OCI-LY3 (cell line): ENCODE data around the gene NNT.

Experiments used
- H2AFZ ChIP-seq: fragments of 200-600, 300-600 bp; shearing (Covaris generic); 2 replicates; pipeline ENCODE4 v1.6.0; 2014; ENCODE audit warnings: antibody characterized with exemption, low read depth, low read length
- H3K27ac ChIP-seq: fragments of 200-600, 300-600 bp; sonication (generic); 2 replicates; pipeline ENCODE4 v1.5.1; 2014; ENCODE audit warnings: mild to moderate bottlenecking, low read length, moderate library complexity, mixed read lengths
- H3K27me3 ChIP-seq: fragments of 200-600, 300-600 bp; sonication (generic); 2 replicates; pipeline ENCODE4 v1.6.1; 2014; ENCODE audit warnings: low read depth, low read length, mixed read lengths
- H3K36me3 ChIP-seq: fragments of 200-600, 300-600 bp; sonication (generic); replicated peaks from 2 replicates; pipeline ENCODE3; 2014; ENCODE audit warnings: low read depth, low read length, mixed read lengths
- H3K4me1 ChIP-seq: fragments of 300-600, 200-600 bp; sonication (generic); 2 replicates; pipeline ENCODE4 v1.6.1; 2014; ENCODE audit warnings: low read length, mixed read lengths
- H3K4me2 ChIP-seq: fragments of 200-600, 300-600 bp; sonication (generic); 2 replicates; pipeline ENCODE4 v1.6.1; 2014; ENCODE audit warnings: low read length, mixed read lengths
- H3K4me3 ChIP-seq: fragments of 300-600, 200-600 bp; sonication (generic); 2 replicates; pipeline ENCODE4 v1.5.1; 2014; ENCODE audit warnings: antibody characterized with exemption, mild to moderate bottlenecking, low read length, moderate library complexity
- H3K79me2 ChIP-seq: fragments of 300-600, 200-600 bp; shearing (Covaris generic); 2 replicates; pipeline ENCODE4 v1.6.1; 2014; ENCODE audit warnings: mild to moderate bottlenecking, low read length, mixed read lengths
- H3K9ac ChIP-seq: fragments of 300-600, 200-600 bp; shearing (Covaris generic); 2 replicates; pipeline ENCODE4 v1.6.0; 2014; ENCODE audit warnings: mild to moderate bottlenecking, low read length, moderate library complexity
- H3K9me3 ChIP-seq: fragments of 200-600, 300-600 bp; shearing (Covaris generic); 2 replicates; pipeline ENCODE4 v1.6.1; 2014; ENCODE audit warnings: low read length, mixed read lengths; ENCODE audit not compliant: insufficient read depth
- H4K20me1 ChIP-seq: fragments of 200-600, 300-600 bp; sonication (generic); 2 replicates; pipeline ENCODE4 v1.6.1; 2016; ENCODE audit warnings: low read length, mixed read lengths; ENCODE audit not compliant: insufficient read depth
- EZH2phosphoT487 ChIP-seq: fragments of 200-600 bp; shearing (Covaris generic); IDR thresholded peaks from 2 replicates; pipeline ENCODE4 v1.6.1; 2018; ENCODE audit warnings: antibody characterized with exemption, mixed run types, low read depth
- TF ChIP-seq, protein P1 (sequence below): fragments of 200-600, 300-600 bp; sonication (generic); IDR thresholded peaks from 2 replicates; pipeline ENCODE4 v1.5.1; 2014; ENCODE audit warnings: antibody characterized with exemption, low read length, low read depth

NNT gene

GRCh38 chr5:43679214-43679613 is 76.2 kb downstream of the NNT start:
- no peak overlapping the region for H3K27ac ChIP-seq
- TF ChIP-seq EZH2phosphoT487 = no peak
- TF ChIP-seq, protein P1, sequence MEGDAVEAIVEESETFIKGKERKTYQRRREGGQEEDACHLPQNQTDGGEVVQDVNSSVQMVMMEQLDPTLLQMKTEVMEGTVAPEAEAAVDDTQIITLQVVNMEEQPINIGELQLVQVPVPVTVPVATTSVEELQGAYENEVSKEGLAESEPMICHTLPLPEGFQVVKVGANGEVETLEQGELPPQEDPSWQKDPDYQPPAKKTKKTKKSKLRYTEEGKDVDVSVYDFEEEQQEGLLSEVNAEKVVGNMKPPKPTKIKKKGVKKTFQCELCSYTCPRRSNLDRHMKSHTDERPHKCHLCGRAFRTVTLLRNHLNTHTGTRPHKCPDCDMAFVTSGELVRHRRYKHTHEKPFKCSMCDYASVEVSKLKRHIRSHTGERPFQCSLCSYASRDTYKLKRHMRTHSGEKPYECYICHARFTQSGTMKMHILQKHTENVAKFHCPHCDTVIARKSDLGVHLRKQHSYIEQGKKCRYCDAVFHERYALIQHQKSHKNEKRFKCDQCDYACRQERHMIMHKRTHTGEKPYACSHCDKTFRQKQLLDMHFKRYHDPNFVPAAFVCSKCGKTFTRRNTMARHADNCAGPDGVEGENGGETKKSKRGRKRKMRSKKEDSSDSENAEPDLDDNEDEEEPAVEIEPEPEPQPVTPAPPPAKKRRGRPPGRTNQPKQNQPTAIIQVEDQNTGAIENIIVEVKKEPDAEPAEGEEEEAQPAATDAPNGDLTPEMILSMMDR = no peak
- H3K4me2 ChIP-seq = no peak overlapping the region
- no peaks in the 10 kb centered on the region for H3K79me2 ChIP-seq
- H3K9ac ChIP-seq = no peak overlapping the region
- H3K4me3 ChIP-seq = no peak overlapping the region
- H4K20me1 ChIP-seq = no peaks in the 10 kb centered on the region
- peaks cover 9% of the 10 kb centered on the region for H3K36me3 ChIP-seq
- no peaks in the 10 kb centered on the region for H3K4me1 ChIP-seq
- no peaks in the 10 kb centered on the region for H3K9me3 ChIP-seq
- H2AFZ ChIP-seq = no peak overlapping the region
- no peaks in the 10 kb centered on the region for H3K27me3 ChIP-seq

DNA sequence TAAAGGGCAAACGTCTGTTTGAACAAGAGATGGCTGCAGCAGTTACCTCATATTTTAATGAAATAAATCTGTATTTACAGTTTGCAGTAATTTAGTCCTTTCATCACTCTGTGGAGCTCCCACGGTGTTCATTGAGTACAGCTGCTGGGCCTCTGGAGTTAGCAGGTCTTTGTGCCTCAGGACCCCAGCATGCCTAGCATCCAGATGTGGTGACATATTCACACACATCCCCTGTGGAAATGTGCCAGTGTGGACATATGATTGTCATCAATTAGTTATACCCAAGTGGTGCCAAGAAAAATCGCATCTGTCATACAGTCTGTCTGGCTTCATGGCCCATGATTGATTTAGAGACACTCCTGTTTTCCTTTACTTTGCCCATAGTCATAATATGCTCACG is 77.3 kb downstream of the NNT start:
- Histone ChIP-seq H3K27me3 (no peaks in the 10 kb centered on the region), H3K4me2 (no peak overlapping the region), H3K36me3 (peaks cover 9% of the 10 kb centered on the region), H3K4me1 (no peaks in the 10 kb centered on the region), H4K20me1 (no peaks in the 10 kb centered on the region), H3K9me3 (no peaks in the 10 kb centered on the region), H3K79me2 (no peaks in the 10 kb centered on the region), H3K4me3 (no peak overlapping the region), H2AFZ (no peak overlapping the region), H3K27ac (no peak overlapping the region), H3K9ac (no peak overlapping the region)
- TF ChIP-seq EZH2phosphoT487 = no peak
- TF ChIP-seq, protein P1 = no peak

- H3K27me3 ChIP-seq = no peaks in the 10 kb centered on the region
- peaks cover 4% of the 10 kb centered on the region for H3K36me3 ChIP-seq
Measured at GRCh38 chr5:43683884-43684471, 81.0 kb downstream of the NNT start.

GRCh38 chr5:43685252-43685950 is 82.4 kb downstream of the NNT start:
- no peak overlapping the region for H3K4me3 ChIP-seq
- no peak overlapping the region for H3K27ac ChIP-seq
- H3K4me1 ChIP-seq = no peaks in the 10 kb centered on the region
- H3K36me3 ChIP-seq = peaks cover 4% of the 10 kb centered on the region
- H3K79me2 ChIP-seq = no peaks in the 10 kb centered on the region
- no peaks in the 10 kb centered on the region for H3K9me3 ChIP-seq
- no peaks in the 10 kb centered on the region for H3K27me3 ChIP-seq
- no peak overlapping the region for H2AFZ ChIP-seq
- no peak overlapping the region for H3K4me2 ChIP-seq
- H3K9ac ChIP-seq = no peak overlapping the region
- no peaks in the 10 kb centered on the region for H4K20me1 ChIP-seq
- TF ChIP-seq, protein P1 = no peak
- TF ChIP-seq EZH2phosphoT487 = no peak

More at GRCh38 chr5:43683884-43684471, 81.0 kb downstream of the NNT start:
- H3K9ac ChIP-seq = no peak overlapping the region
- no peaks in the 10 kb centered on the region for H4K20me1 ChIP-seq
- no peak for TF ChIP-seq EZH2phosphoT487
- TF ChIP-seq, protein P1 = no peak
- H3K4me1 ChIP-seq = no peaks in the 10 kb centered on the region
- no peaks in the 10 kb centered on the region for H3K9me3 ChIP-seq
- H3K4me3 ChIP-seq = no peak overlapping the region
- no peak overlapping the region for H3K4me2 ChIP-seq
- H3K27ac ChIP-seq = no peak overlapping the region
- no peak overlapping the region for H2AFZ ChIP-seq
- no peaks in the 10 kb centered on the region for H3K79me2 ChIP-seq
